ENCODE measurements around the gene GTF3C1. TPM values are rescaled to one million over a fixed set of nuclear protein-coding genes. Genes with fewer than 3 reads are reported as not detected.

Gene GTF3C1
- total and polyA plus RNA-seq, 10 donors, result 28.8 to 68.6 (median 57.1) TPM

- Histone ChIP-seq H3K36me3 (peaks cover 0 to 18% (median 12%) of the 10 kb centered on the region in 6 donors), H3K4me3 (peak overlapping the region; percentile 65 to 98 (median 82)), H3K27ac (peak overlapping the region; percentile 51 to 92 (median 81)), H3K27me3 (replicated peaks in 1 of 7) (no peaks in the 10 kb centered on the region), H3K9me3 (no peaks in the 10 kb centered on the region), H3K4me1 (peaks cover 10 to 47% (median 38%) of the 10 kb centered on the region in 6 donors)
- WGBS, 5 donors, result 1 to 3% (median 1%) methylated on average over 12 to 21 of the region's 21 CpGs
- intact Hi-C loops (cut with DNase I; ENCODE audit: low total_unique reads), result no loop called here
- DNase-seq, result no peak
- TF ChIP-seq POLR2A (IDR thresholded peaks at IDR 0.05) (no peak), POLR2AphosphoS5 (IDR thresholded peaks at IDR 0.05) (no peak), CTCF (IDR thresholded peaks at IDR 0.05 in 8 of 11, conservative IDR thresholded peaks at IDR 0.05 in 3 of 11) (no peak)
Observed at GRCh38 chr16:27549464-27549745, 308 bp downstream of the GTF3C1 start.

GRCh38 chr16:27547851-27548250, 1.9 kb downstream of the GTF3C1 start:
- Histone ChIP-seq H3K4me3 (peak overlapping the region in 2 of 8 donors; percentile 81 to 98), H3K9me3 (no peaks in the 10 kb centered on the region), H3K27me3 (replicated peaks in 1 of 7) (no peaks in the 10 kb centered on the region), H3K36me3 (peaks cover 4 to 33% (median 28%) of the 10 kb centered on the region in 6 donors), H3K27ac (peak overlapping the region in 2 of 8 donors; percentile 9 to 30), H3K4me1 (peaks cover 10 to 47% (median 38%) of the 10 kb centered on the region in 6 donors)
- no peak for TF ChIP-seq POLR2A (IDR thresholded peaks at IDR 0.05)
- TF ChIP-seq CTCF (IDR thresholded peaks at IDR 0.05 in 8 of 11, conservative IDR thresholded peaks at IDR 0.05 in 3 of 11), result no peak
- no peak for TF ChIP-seq POLR2AphosphoS5 (IDR thresholded peaks at IDR 0.05)
- WGBS, 5 donors, result 62 to 86% (median 77%) methylated on average over 2 of the region's 2 CpGs
- DNase-seq, result no peak
- intact Hi-C loops (cut with DNase I; ENCODE audit: low total_unique reads), result no loop called here

- Histone ChIP-seq H3K36me3 (peaks cover 4 to 41% (median 35%) of the 10 kb centered on the region in 6 donors), H3K27me3 (replicated peaks in 1 of 7) (no peaks in the 10 kb centered on the region), H3K27ac (peak overlapping the region in 2 of 8 donors; percentile 9 to 30), H3K9me3 (no peaks in the 10 kb centered on the region), H3K4me1 (peaks cover 10 to 47% (median 38%) of the 10 kb centered on the region in 6 donors), H3K4me3 (no peak overlapping the region)
- TF ChIP-seq CTCF (IDR thresholded peaks at IDR 0.05 in 8 of 11, conservative IDR thresholded peaks at IDR 0.05 in 3 of 11) (no peak), POLR2AphosphoS5 (IDR thresholded peaks at IDR 0.05) (peak in 1 of 3 donors; percentile 32), POLR2A (IDR thresholded peaks at IDR 0.05) (no peak)
- 67 to 81% (median 73%) methylated on average over 4 of the region's 4 CpGs for WGBS, 5 donors
- DNase-seq, result peak; percentile 19
- intact Hi-C loops (cut with DNase I; ENCODE audit: low total_unique reads), result no loop called here
Observed at GRCh38 chr16:27547134-27547533, 2.6 kb downstream of the GTF3C1 start.

GRCh38 chr16:27544671-27545070, 5.0 kb downstream of the GTF3C1 start:
- Histone ChIP-seq H3K27ac (no peak overlapping the region), H3K27me3 (replicated peaks in 1 of 7) (no peaks in the 10 kb centered on the region), H3K4me3 (no peak overlapping the region), H3K36me3 (peaks cover 4 to 65% (median 59%) of the 10 kb centered on the region in 6 donors), H3K9me3 (peaks cover 0 to 5% (median 0%) of the 10 kb centered on the region in 8 donors), H3K4me1 (peaks cover 5 to 32% (median 28%) of the 10 kb centered on the region in 6 donors)
- 93 to 97% (median 96%) methylated on average over 4 of the region's 4 CpGs for WGBS, 5 donors
- intact Hi-C loops (cut with DNase I; ENCODE audit: low total_unique reads), result no loop called here
- DNase-seq, result peak; percentile 17
- TF ChIP-seq CTCF (IDR thresholded peaks at IDR 0.05 in 8 of 11, conservative IDR thresholded peaks at IDR 0.05 in 3 of 11) (no peak), POLR2A (IDR thresholded peaks at IDR 0.05) (no peak), POLR2AphosphoS5 (IDR thresholded peaks at IDR 0.05) (no peak)
